ENCODE measurements around the gene CNIH2.

CNIH2 gene

GRCh38 chr11:66328302-66329144 is 50.5 kb downstream of the CNIH2 start:
- TF ChIP-seq, protein P1, sequence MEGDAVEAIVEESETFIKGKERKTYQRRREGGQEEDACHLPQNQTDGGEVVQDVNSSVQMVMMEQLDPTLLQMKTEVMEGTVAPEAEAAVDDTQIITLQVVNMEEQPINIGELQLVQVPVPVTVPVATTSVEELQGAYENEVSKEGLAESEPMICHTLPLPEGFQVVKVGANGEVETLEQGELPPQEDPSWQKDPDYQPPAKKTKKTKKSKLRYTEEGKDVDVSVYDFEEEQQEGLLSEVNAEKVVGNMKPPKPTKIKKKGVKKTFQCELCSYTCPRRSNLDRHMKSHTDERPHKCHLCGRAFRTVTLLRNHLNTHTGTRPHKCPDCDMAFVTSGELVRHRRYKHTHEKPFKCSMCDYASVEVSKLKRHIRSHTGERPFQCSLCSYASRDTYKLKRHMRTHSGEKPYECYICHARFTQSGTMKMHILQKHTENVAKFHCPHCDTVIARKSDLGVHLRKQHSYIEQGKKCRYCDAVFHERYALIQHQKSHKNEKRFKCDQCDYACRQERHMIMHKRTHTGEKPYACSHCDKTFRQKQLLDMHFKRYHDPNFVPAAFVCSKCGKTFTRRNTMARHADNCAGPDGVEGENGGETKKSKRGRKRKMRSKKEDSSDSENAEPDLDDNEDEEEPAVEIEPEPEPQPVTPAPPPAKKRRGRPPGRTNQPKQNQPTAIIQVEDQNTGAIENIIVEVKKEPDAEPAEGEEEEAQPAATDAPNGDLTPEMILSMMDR (IDR thresholded peaks at IDR 0.05; ENCODE audit: extremely low read depth, insufficient read depth, missing control alignments): peak; percentile 94
- peak; percentile 90 for DNase-seq (ENCODE audit: low spot score)
- in situ Hi-C loops (cut with MboI; ENCODE audit: low pct_unique_long_range_greater_than_20kb, low sequenced_read_pairs, unreplicated experiment): no loop called here

DNA sequence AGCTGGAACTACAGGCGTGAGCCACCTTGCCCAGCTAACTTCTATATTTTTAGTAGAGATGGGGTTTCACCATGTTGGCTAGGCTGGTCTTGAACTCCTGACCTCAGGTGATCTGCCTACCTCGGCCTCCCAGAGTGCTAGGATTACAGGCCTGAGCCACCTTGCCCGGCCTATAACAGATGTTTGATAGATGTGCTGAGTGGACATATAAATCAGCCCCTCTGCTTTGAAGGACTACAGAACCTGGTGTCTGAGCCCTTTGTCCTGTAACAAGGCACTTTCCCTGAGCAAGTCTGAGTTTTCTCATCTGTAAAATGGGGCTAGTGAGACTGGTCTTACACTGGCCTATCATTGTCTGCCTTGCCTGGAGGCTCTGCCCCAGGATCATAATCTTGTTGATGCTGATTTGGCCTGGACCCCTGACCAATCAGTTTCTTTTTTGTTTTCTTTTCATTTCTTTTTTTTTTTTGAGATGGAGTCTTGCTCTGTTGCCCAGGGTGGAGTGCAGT is 51.2 kb downstream of the CNIH2 start:
- DNase-seq (ENCODE audit: low spot score): no peak
- TF ChIP-seq, protein P1 (IDR thresholded peaks at IDR 0.05; ENCODE audit: extremely low read depth, insufficient read depth, missing control alignments): no peak
- in situ Hi-C loops (cut with MboI; ENCODE audit: low pct_unique_long_range_greater_than_20kb, low sequenced_read_pairs, unreplicated experiment): no loop called here

- in situ Hi-C loops (cut with MboI; ENCODE audit: low pct_unique_long_range_greater_than_20kb, low sequenced_read_pairs, unreplicated experiment): no loop called here
- DNase-seq (ENCODE audit: low spot score): no peak
- TF ChIP-seq, protein P1 (IDR thresholded peaks at IDR 0.05; ENCODE audit: extremely low read depth, insufficient read depth, missing control alignments): no peak
Measured at GRCh38 chr11:66330931-66331330, 53.0 kb downstream of the CNIH2 start.

DNA sequence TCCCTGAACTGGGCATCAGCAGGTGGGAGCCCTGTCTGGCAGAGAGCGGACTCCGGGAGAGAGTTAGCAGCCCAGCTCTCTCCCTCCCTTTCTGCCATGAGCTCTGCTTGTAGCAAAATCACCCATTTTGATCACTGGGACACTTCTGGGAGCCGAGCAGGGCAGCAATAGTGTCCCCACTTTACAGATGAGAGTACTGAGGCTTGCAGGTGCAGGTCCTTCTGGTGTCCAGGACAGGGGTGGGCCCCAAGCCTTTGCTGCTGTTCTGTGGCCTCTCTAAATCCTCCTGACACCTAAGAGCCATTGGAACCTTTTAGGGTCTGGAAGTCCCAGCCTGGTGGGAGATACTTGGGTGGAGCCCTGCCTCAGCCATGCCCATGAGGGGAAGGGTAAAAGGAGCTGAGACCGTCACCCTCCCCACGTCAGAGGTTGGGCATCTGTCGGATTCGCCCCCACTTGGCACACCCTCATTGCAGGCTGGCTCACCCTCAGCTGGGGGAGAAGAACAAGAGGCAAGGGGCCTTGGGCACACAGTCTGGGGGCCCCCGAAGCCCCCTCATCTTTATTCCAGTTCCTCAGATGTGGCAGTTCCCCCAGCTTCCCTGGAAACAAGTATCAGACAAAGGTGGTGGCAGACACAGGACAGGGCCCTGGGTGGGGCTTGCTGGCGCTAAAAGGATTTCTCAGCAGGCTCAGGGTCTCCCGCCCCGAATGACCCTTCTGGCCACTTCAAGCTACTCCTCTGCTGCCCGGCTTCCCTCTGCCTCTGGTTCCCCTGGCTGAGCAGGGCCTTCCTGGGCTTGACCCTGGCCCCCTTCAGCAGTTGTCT is 53.8 kb downstream of the CNIH2 start:
- TF ChIP-seq, protein P1 (IDR thresholded peaks at IDR 0.05; ENCODE audit: extremely low read depth, insufficient read depth, missing control alignments): no peak
- no peak for DNase-seq (ENCODE audit: low spot score)
- in situ Hi-C loops (cut with MboI; ENCODE audit: low pct_unique_long_range_greater_than_20kb, low sequenced_read_pairs, unreplicated experiment): no loop called here

- in situ Hi-C loops (cut with MboI; ENCODE audit: low pct_unique_long_range_greater_than_20kb, low sequenced_read_pairs, unreplicated experiment): no loop called here
Measured at GRCh38 chr11:66332371-66333219, 54.6 kb downstream of the CNIH2 start.

More at GRCh38 chr11:66332371-66333219, 54.6 kb downstream of the CNIH2 start:
- no peak for DNase-seq (ENCODE audit: low spot score)
- TF ChIP-seq, protein P1 (IDR thresholded peaks at IDR 0.05; ENCODE audit: extremely low read depth, insufficient read depth, missing control alignments): no peak
